Activated T-cell treated with anti-CD3 and anti-CD28 coated beads, Interleukin-2, amount 50 U/mL, for 4 hours (primary cell): Measurements from ENCODE around the gene NBPF6. TPM values are rescaled to one million over a fixed set of nuclear protein-coding genes. Genes with fewer than 3 reads are reported as not detected.
"Not testable (repeated sequence)": the region's sequence is repeated elsewhere in the genome, so short reads cannot be mapped to it uniquely, and the experiment has no call there.

ENCODE experiments used
- ATAC-seq, 2 donors: fragments of 200-7000 bp; cut with Tn5 transposase; one replicate each; pipeline ENCODE4 v1.10.0; 2021
- DNase-seq: peaks from one replicate; pipeline ENCODE4 v3.0.0-alpha.2; 2020
- H3K27me3 Mint-ChIP-seq: one replicate; pipeline ENCODE4 v1.8.0; 2021; ENCODE audit warnings: low read depth, mixed read lengths
- H3K36me3 Mint-ChIP-seq: one replicate; pipeline ENCODE4 v1.8.0; 2022; ENCODE audit warnings: mixed read lengths; ENCODE audit not compliant: insufficient read depth
- H3K4me1 Mint-ChIP-seq: one replicate; pipeline ENCODE4 v1.8.0; 2021; ENCODE audit warnings: low read depth, mixed read lengths
- H3K4me3 Mint-ChIP-seq: one replicate; pipeline ENCODE4 v1.8.0; 2021; ENCODE audit warnings: mild to moderate bottlenecking, moderate library complexity, mixed read lengths
- H3K9me3 Mint-ChIP-seq: one replicate; pipeline ENCODE4 v1.8.0; 2021; ENCODE audit warnings: mixed read lengths
- total RNA-seq, 3 donors: library from RNA; stranded (reverse); gene quantifications; one replicate each; pipeline ENCODE4 v1.2.1, GENCODE V29; 2021

The NBPF6 gene
- not detected for total RNA-seq

- not testable (repeated sequence) for H3K4me1 Mint-ChIP-seq, H3K9me3 Mint-ChIP-seq, DNase-seq, ATAC-seq, H3K27me3 Mint-ChIP-seq, H3K36me3 Mint-ChIP-seq, H3K4me3 Mint-ChIP-seq
Observed at GRCh38 chr1:108450043-108450442, at the start of gene NBPF6. NBPF6 (plus strand) TSS chr1:108450343; CDS start chr1:108450602, 259 bp downstream.

- H3K27me3 Mint-ChIP-seq = not testable (repeated sequence)
Observed at GRCh38 chr1:108411098-108411833, 38.9 kb upstream of the NBPF6 start.

GRCh38 chr1:108420129-108420528 is 30.0 kb upstream of the NBPF6 start:
- not testable (repeated sequence) for DNase-seq, H3K9me3 Mint-ChIP-seq, H3K4me1 Mint-ChIP-seq, H3K4me3 Mint-ChIP-seq, ATAC-seq, H3K27me3 Mint-ChIP-seq, H3K36me3 Mint-ChIP-seq

More at GRCh38 chr1:108411098-108411833, 38.9 kb upstream of the NBPF6 start:
- not testable (repeated sequence) for DNase-seq, ATAC-seq, H3K4me1 Mint-ChIP-seq, H3K36me3 Mint-ChIP-seq, H3K4me3 Mint-ChIP-seq, H3K9me3 Mint-ChIP-seq

- not testable (repeated sequence) for H3K4me1 Mint-ChIP-seq, DNase-seq, H3K4me3 Mint-ChIP-seq, H3K27me3 Mint-ChIP-seq, H3K9me3 Mint-ChIP-seq, H3K36me3 Mint-ChIP-seq
- peak; percentile 78 to 93 for ATAC-seq
Observed at GRCh38 chr1:108421061-108421916, 28.9 kb upstream of the NBPF6 start.

- H3K4me1 Mint-ChIP-seq, H3K36me3 Mint-ChIP-seq, H3K27me3 Mint-ChIP-seq, H3K4me3 Mint-ChIP-seq, ATAC-seq, DNase-seq, H3K9me3 Mint-ChIP-seq: not testable (repeated sequence)
Observed at GRCh38 chr1:108426877-108427276, 23.3 kb upstream of the NBPF6 start.

GRCh38 chr1:108432002-108432401 is 18.1 kb upstream of the NBPF6 start:
- H3K4me3 Mint-ChIP-seq, H3K9me3 Mint-ChIP-seq, DNase-seq, H3K4me1 Mint-ChIP-seq, H3K27me3 Mint-ChIP-seq, H3K36me3 Mint-ChIP-seq, ATAC-seq: not testable (repeated sequence)

GRCh38 chr1:108433404-108433803 is 16.7 kb upstream of the NBPF6 start:
- not testable (repeated sequence) for H3K4me1 Mint-ChIP-seq, H3K4me3 Mint-ChIP-seq, H3K27me3 Mint-ChIP-seq, H3K9me3 Mint-ChIP-seq, DNase-seq, H3K36me3 Mint-ChIP-seq, ATAC-seq

- H3K4me1 Mint-ChIP-seq, H3K36me3 Mint-ChIP-seq, H3K9me3 Mint-ChIP-seq, DNase-seq, H3K4me3 Mint-ChIP-seq, H3K27me3 Mint-ChIP-seq: not testable (repeated sequence)
- ATAC-seq = peak; percentile 34 to 73
Observed at GRCh38 chr1:108438536-108438935, 11.6 kb upstream of the NBPF6 start.

GRCh38 chr1:108454521-108454920 is 4.4 kb downstream of the NBPF6 start:
- H3K36me3 Mint-ChIP-seq, H3K4me3 Mint-ChIP-seq, H3K4me1 Mint-ChIP-seq, ATAC-seq, H3K27me3 Mint-ChIP-seq, DNase-seq, H3K9me3 Mint-ChIP-seq: not testable (repeated sequence)

- not testable (repeated sequence) for H3K9me3 Mint-ChIP-seq, DNase-seq, H3K27me3 Mint-ChIP-seq, H3K4me1 Mint-ChIP-seq, H3K4me3 Mint-ChIP-seq, H3K36me3 Mint-ChIP-seq
- ATAC-seq = peak; percentile 58 to 74
Observed at GRCh38 chr1:108458661-108459060, 8.5 kb downstream of the NBPF6 start.

GRCh38 chr1:108461758-108462157 is 11.6 kb downstream of the NBPF6 start:
- H3K27me3 Mint-ChIP-seq, H3K4me3 Mint-ChIP-seq, H3K36me3 Mint-ChIP-seq, H3K9me3 Mint-ChIP-seq, H3K4me1 Mint-ChIP-seq, ATAC-seq, DNase-seq: not testable (repeated sequence)

- H3K4me1 Mint-ChIP-seq, H3K9me3 Mint-ChIP-seq, DNase-seq, H3K4me3 Mint-ChIP-seq, H3K36me3 Mint-ChIP-seq, H3K27me3 Mint-ChIP-seq, ATAC-seq: not testable (repeated sequence)
Observed at GRCh38 chr1:108463962-108464361, 13.8 kb downstream of the NBPF6 start.

- H3K9me3 Mint-ChIP-seq, ATAC-seq, DNase-seq, H3K27me3 Mint-ChIP-seq, H3K4me1 Mint-ChIP-seq, H3K4me3 Mint-ChIP-seq, H3K36me3 Mint-ChIP-seq: not testable (repeated sequence)
Observed at GRCh38 chr1:108466166-108466565, 16.0 kb downstream of the NBPF6 start.

- not testable (repeated sequence) for DNase-seq, H3K9me3 Mint-ChIP-seq, H3K36me3 Mint-ChIP-seq, H3K4me3 Mint-ChIP-seq, H3K27me3 Mint-ChIP-seq, H3K4me1 Mint-ChIP-seq, ATAC-seq
Observed at GRCh38 chr1:108467155-108467554, 17.0 kb downstream of the NBPF6 start.

GRCh38 chr1:108470750-108471149 is 20.6 kb downstream of the NBPF6 start:
- not testable (repeated sequence) for DNase-seq, ATAC-seq, H3K36me3 Mint-ChIP-seq, H3K4me1 Mint-ChIP-seq, H3K9me3 Mint-ChIP-seq, H3K4me3 Mint-ChIP-seq
- peaks cover 23% of the 10 kb centered on the region for H3K27me3 Mint-ChIP-seq
